Activated gamma-delta T cell (primary cell): ENCODE results near the gene NUDT17.

Source experiments
- DNase-seq: peaks from one replicate; lab custom pipeline; 2025; lab: John Stamatoyannopoulos, UW

NUDT17 gene

GRCh38 chr1:145847827-145848226, 2.4 kb downstream of the NUDT17 start:
- no peak for DNase-seq

- no peak for DNase-seq
These were observed 4.1 kb downstream of the NUDT17 start for GRCh38 chr1:145849356-145850160.

DNA sequence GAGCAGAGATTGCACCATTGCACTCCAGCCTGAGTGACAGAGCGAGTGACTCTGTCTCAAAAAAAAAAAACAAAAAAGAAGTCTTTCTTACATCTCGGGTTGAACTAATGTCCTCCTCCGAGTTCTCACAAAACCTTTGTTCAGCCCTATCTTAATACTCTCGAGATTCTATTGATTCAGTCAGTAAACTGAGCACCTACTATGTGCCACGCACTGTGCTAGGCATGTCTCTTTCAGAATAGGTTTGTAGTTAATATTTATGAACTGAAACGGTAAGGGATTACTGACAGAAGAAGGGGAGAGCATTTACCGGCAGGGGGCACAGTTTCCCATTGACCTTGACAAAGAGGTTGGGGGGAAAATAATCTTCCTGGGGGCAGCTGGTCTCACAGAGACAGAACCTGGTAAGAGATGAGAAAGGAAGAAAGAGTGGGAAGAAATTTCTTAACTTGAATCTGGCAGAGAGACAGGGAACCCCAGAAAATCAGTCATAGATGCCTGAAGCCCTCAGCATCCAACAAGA, 10.1 kb downstream of the NUDT17 start:
- DNase-seq = no peak

DNA sequence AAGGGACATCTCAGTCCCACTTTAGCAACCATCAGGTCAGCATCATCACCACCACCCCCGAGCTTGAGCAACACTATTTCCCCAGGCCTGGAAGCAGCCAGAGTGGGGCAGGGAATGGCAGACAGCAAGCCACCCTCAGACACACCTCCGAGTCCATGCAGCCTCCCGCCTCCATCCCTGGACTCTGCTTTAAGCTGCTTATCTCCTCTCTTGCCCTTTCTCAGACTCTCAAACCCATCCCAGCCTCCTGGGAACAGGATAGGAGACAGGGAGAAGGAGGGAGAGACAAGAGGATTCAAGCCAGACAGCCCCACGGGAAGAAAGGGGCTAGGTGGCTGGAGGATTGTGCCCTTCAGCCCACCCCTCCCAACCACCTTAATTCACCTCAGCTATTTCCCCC, 11.7 kb downstream of the NUDT17 start:
- DNase-seq = no peak

DNA sequence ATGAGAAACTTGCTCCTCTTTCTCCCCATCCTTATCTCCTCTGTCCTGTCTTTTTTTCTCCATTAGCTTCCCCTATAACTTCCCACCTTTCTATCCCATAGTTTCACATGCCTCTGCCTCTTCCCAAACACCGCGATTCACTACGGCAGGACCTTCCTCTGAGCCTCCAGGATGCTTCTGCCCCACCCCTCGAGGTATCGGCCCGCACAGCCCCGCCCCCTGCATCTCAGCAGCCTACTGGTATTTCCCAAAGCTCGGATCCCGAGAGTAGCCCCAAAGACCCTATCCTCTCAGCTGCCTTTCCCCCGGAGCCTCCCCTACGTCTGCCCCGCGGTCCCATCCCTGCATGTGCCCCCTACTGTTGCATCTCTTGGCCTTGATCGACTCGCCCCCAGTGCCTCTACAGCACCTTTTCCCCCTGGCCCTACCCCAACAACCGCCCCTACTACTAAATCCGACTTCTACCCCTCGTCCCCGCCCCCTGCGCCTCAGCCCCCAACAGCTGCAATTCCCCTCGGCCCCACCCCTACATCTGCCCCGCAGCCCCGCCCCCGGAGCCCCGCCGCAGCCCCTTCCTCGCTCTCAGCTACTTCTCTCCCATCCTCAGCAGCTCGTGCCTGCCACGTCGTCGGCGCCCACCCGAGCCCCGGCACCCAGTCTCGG, 12.9 kb downstream of the NUDT17 start:
- peak; percentile 64 for DNase-seq

- DNase-seq = peak; percentile 71
These were observed 13.6 kb downstream of the NUDT17 start, which contains the start of gene PIAS3 for GRCh38 chr1:145858901-145859490. TSS of gene PIAS3 (minus strand) at chr1:145859081. CDS start at chr1:145858990, 91 bp downstream.

DNA sequence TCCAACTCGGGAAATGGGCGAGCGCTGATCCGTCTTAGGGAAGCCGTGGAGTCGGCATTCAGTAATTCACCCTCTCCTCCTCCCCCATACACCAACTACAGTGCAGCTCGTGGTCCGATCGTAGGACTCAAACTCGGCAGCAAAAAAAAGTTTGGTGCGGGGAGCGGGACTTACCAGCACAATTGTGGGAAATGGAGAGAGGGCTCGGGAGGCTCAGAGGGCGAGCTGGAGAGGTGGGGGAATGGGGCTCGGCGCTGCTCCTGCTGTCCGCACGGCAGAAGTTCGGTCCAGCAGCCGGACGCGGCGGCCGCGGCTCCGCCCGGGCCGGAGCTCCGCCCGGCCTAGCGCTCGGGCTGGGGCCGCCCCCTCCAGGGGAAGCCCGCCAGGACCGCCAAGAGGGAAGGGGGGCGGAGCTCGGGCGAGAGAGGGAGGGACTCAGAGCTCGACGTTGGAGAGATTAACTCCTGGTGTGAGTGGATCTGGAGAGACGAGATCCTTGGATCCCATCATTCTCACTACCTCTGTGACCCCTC, 14.1 kb downstream of the NUDT17 start:
- DNase-seq = peak; percentile 59

- DNase-seq = no peak
These were observed 18.0 kb downstream of the NUDT17 start for GRCh38 chr1:145863282-145864018.

GRCh38 chr1:145868232-145868631, 22.8 kb downstream of the NUDT17 start:
- no peak for DNase-seq

GRCh38 chr1:145871994-145872924, 26.8 kb downstream of the NUDT17 start:
- no peak for DNase-seq

- DNase-seq = no peak
These were observed 29.2 kb downstream of the NUDT17 start for GRCh38 chr1:145874646-145875045.

DNA sequence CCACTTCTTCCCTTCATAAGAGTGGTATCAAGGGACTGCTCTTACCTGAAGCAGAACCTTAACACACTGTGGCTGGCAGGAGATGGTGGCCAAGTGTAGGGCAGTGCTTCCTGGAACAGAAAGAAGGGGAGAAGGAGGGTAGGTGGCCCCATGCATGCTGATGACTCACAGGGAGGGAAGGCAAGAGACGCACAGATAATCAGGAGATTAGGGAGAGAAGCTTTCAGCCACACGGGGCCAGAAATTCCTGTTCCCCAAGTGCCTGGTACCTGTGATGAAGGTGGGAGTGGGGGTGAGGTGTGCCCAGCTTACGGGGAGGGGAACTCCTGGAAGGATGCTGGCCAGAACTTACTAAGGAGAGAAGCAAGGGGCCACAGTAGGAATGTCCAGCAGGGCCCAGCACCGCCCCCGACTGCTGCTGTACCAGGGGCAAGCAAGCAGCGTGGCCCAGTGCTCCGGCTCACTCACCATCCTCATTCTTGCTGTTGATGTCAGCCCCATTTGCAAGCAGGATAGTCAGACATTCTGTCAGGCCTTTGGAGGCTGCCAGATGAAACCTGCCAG, 32.6 kb downstream of the NUDT17 start:
- DNase-seq = no peak

- DNase-seq = no peak
These were observed 33.3 kb downstream of the NUDT17 start for GRCh38 chr1:145878724-145879123.

DNA sequence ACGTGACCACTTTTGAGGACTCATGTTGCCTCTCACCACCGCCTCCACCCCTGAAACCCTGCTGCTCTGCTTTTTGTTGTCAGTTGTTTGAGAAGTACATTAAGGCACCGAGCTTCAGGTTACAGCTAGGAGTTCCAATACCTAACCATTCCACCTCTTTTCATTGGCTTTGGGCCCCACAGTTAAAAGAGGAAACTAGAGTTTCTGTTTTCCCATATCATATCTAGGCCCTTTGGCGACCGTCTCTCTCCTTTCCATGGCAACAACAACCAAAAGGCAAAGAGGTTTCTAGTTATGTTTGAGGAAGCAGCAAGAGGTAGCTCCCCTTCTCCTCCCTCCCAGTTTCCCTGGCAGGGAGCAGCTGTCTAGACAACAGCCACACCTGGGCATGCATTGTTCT, 34.3 kb downstream of the NUDT17 start:
- DNase-seq = no peak

GRCh38 chr1:145884675-145885074, 39.2 kb downstream of the NUDT17 start:
- DNase-seq = no peak

GRCh38 chr1:145885738-145886287, 40.4 kb downstream of the NUDT17 start, which contains the start of gene ANKRD35:
TSS of gene ANKRD35 (minus strand) at chr1:145885866. CDS start at chr1:145885758, 108 bp downstream.
- DNase-seq = peak; percentile 65

DNA sequence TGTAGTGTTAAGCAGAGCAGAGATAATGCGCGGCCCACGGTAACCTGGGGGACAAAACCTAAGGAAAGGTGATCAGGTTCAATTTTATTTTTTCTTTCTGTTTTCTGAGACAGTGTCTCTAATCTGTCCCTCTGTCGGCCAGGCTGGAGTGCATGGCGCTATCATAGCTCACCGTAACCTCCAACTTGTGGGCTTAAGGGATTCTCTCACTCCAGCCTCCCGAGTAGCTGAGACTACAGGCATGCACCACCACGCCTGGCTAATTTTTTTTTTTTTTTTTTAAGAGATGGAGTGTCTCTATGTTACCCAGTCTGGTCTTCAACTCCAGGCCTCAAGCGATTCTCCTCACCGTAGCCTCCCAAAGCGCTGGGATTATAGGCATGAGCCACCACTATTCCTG, 41.0 kb downstream of the NUDT17 start:
- DNase-seq = no peak

DNA sequence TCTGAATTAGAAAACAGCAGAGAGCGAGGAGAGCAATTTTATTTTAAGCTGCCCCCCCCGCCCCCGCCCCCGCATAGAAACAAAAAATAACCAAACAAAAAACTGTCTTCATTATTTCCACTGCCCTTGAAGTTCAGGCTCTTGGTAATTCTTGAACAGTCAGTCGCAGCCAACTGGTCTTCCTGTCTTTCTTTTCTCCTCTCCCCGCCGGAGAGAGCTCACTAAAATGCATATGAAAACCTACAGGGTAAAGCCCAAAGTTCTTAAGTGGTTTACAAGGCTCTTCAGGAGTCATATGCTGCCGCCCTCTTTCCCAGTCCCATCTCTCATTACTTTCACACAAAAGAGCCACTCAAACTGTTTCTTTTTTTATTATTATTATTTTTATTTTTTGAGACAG, 41.4 kb downstream of the NUDT17 start:
- DNase-seq = no peak

- DNase-seq = no peak
These were observed 42.2 kb downstream of the NUDT17 start for GRCh38 chr1:145887631-145888030.

- no peak for DNase-seq
These were observed 44.3 kb downstream of the NUDT17 start for GRCh38 chr1:145889722-145890121.
